A673 (cell line): Measurements from ENCODE around the gene KRTAP4-16.
"Not testable (repeated sequence)": the region's sequence is repeated elsewhere in the genome, so short reads cannot be mapped to it uniquely, and the experiment has no call there.

Experiments used
- CTCF ChIP-seq: fragments of 300-800, 200-600 bp; sonication (generic); conservative IDR thresholded peaks from 2 replicates; pipeline ENCODE4 v1.5.1; 2017; ENCODE audit warnings: low read depth, mild to moderate bottlenecking, antibody characterized with exemption, low read length, moderate library complexity, mixed read lengths
- EZH2 ChIP-seq: fragments of 200-600 bp; sonication (generic); IDR thresholded peaks from 2 replicates; pipeline ENCODE4 v1.6.1; 2017; ENCODE audit warnings: borderline replicate concordance, low read depth, mild to moderate bottlenecking, mixed read lengths, antibody characterized with exemption, low read length; ENCODE audit not compliant: poor library complexity, severe bottlenecking

- TF ChIP-seq CTCF, EZH2: not testable (repeated sequence)
Measured at GRCh38 chr17:41054556-41054955, 47.5 kb downstream of the KRTAP4-16 start.
